Skeletal muscle satellite cell (primary cell): ENCODE measurements around the gene PUM1.
A peak's percentile ranks its signal among the peaks of the same experiment; 100 is the strongest.
"Not testable (repeated sequence)": the region's sequence is repeated elsewhere in the genome, so short reads cannot be mapped to it uniquely, and the experiment has no call there.

Source experiments
- H3K27me3 ChIP-seq: 2 replicates; pipeline ENCODE4 v1.7.0; 2013; ENCODE audit warnings: low read length; ENCODE audit not compliant: control insufficient read depth, insufficient read depth
- H3K36me3 ChIP-seq: 2 replicates; pipeline ENCODE4 v1.7.0; 2013; ENCODE audit warnings: mild to moderate bottlenecking, control low read depth, low read length; ENCODE audit not compliant: insufficient read depth
- H3K4me1 ChIP-seq: 2 replicates; pipeline ENCODE4 v1.7.0; 2013; ENCODE audit warnings: low read length; ENCODE audit not compliant: control insufficient read depth, insufficient read depth
- H3K4me2 ChIP-seq: 2 replicates; pipeline ENCODE4 v1.7.0; 2013; ENCODE audit warnings: mild to moderate bottlenecking, low read length
- H3K4me3 ChIP-seq: 2 replicates; pipeline ENCODE4 v1.7.0; 2013; ENCODE audit warnings: low read length
- H3K9ac ChIP-seq: 2 replicates; pipeline ENCODE4 v1.7.0; 2013; ENCODE audit warnings: mild to moderate bottlenecking, low read depth, low read length, moderate library complexity
- H3K9me3 ChIP-seq: replicated peaks from 2 replicates; pipeline ENCODE4 v1.7.0; 2013; ENCODE audit warnings: mild to moderate bottlenecking, control low read depth, low read length

PUM1 gene

DNA sequence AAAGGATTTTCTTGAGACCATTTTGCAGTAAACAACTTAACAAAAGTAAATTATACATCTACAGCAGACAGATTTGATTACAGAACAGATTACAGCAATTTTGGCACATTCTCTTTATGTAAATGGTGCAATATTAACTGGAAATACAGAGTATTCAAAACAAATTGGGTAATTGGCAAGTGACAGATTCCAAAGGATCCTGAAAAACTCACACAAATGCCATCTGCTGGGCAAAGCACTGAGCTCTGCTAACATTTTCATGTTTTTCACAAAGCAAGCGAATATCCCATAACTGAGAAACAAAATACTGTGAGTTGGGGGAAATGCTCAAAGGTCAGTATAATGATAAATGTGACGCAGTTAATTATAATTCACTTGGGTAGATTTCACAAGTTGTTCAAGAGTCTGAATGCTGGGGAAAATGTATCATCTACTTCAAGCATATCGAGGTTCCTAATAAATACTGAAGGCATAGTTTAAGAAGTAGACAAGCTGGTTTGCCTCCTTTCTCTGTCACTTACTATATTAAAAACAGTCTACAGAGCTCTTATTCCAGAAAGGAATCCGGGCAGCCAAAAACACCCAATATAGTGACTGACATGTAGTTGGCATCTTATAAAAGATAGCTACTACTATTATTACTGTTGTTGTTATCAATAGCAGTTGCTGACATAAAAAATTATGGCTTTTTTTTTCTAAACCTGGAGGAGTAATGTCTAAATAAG is 81.2 kb downstream of the PUM1 start:
- peaks cover 54% of the 10 kb centered on the region for H3K4me1 ChIP-seq
- H3K9me3 ChIP-seq: no peaks in the 10 kb centered on the region
- H3K27me3 ChIP-seq: no peaks in the 10 kb centered on the region
- no peak overlapping the region for H3K4me3 ChIP-seq
- H3K9ac ChIP-seq: no peak overlapping the region
- H3K36me3 ChIP-seq: peaks cover 25% of the 10 kb centered on the region
- H3K4me2 ChIP-seq: no peak overlapping the region

DNA sequence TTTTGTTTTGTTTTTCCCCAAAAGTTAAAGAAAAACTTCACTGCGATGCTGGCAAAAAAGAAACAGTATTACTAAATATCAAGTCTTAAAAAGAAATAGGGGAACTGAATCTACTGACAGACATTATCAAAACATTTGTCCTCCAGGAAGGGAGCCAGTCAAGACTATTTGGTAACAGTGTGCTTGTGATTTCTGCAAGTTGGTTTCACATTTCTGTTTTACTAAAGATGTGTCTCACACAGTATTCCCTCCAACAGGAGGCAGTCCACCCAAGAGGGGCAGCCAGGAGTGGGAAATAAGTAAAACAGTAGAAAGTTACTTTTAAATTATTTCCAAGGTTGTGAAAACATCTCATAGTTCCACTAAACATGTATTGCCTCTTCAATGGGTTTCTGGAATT is 82.6 kb downstream of the PUM1 start:
- H3K9me3 ChIP-seq: no peaks in the 10 kb centered on the region
- no peak overlapping the region for H3K9ac ChIP-seq
- peak overlapping the region; percentile 17 for H3K4me2 ChIP-seq
- H3K36me3 ChIP-seq: peaks cover 30% of the 10 kb centered on the region
- H3K4me1 ChIP-seq: peaks cover 44% of the 10 kb centered on the region
- H3K4me3 ChIP-seq: no peak overlapping the region
- H3K27me3 ChIP-seq: no peaks in the 10 kb centered on the region

DNA sequence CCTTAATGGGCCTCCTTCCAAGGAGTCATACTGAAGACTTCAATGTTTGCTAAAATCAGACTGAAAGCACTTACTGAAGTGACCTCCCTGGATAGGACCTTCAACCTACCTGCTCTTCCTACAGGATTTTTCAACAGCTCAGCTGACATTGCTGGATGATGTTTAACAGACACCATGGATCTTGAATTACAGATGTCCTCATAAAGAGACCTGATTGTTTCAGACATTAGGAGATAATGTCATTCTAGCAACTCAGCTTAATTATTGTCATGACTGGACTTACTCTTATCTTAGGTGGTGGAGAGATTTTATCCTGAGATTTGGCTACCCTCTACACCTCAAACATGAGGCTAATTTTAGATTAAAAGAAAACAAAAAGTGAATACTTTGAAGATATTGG is 83.1 kb downstream of the PUM1 start:
- H3K4me1 ChIP-seq: peaks cover 39% of the 10 kb centered on the region
- no peaks in the 10 kb centered on the region for H3K27me3 ChIP-seq
- H3K4me3 ChIP-seq: no peak overlapping the region
- H3K36me3 ChIP-seq: peaks cover 34% of the 10 kb centered on the region
- no peaks in the 10 kb centered on the region for H3K9me3 ChIP-seq
- no peak overlapping the region for H3K9ac ChIP-seq
- peak overlapping the region; percentile 17 for H3K4me2 ChIP-seq

DNA sequence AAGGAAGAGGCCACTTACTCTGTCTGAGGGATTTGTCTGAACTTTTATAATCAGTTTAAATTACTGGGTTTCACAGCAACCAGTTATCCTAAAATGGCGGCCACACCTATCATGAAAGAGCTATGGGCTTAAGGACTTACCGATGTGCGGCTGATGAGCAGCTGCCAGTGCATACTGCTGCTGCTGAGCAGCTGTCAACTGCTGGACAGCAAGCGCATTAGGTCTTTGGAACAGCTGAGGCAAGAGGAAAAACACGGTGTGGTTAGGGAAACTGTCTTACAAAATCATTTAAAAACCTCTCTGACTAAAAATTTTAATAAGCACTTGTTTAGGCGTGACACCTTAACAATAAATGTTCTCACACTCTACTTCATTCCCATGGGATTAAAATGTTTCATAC is 84.3 kb downstream of the PUM1 start:
- Histone ChIP-seq H3K4me2 (no peak overlapping the region), H3K9ac (no peak overlapping the region), H3K9me3 (no peaks in the 10 kb centered on the region), H3K4me3 (no peak overlapping the region), H3K4me1 (peaks cover 45% of the 10 kb centered on the region), H3K36me3 (peaks cover 38% of the 10 kb centered on the region), H3K27me3 (no peaks in the 10 kb centered on the region)

DNA sequence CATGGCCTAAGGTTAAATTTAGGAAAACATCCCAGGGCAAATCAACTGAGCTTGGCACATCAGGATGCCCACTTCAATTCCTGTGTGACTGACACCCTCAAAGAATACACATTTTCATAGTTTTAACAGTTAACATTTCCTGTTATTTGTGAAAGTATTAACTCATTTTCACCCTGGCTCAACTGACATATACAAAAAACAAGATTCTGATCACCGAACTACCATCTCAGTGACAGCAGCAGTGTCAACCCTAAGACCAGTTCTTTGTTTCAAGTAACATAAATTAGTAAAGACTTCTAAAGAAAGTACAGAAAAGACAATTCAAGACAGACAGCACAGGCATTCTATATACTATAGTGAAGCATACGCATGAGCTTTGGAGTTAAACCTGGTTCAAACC is 88.0 kb downstream of the PUM1 start:
- no peaks in the 10 kb centered on the region for H3K27me3 ChIP-seq
- peaks cover 27% of the 10 kb centered on the region for H3K4me1 ChIP-seq
- peaks cover 58% of the 10 kb centered on the region for H3K36me3 ChIP-seq
- H3K4me2 ChIP-seq: no peak overlapping the region
- no peak overlapping the region for H3K9ac ChIP-seq
- no peaks in the 10 kb centered on the region for H3K9me3 ChIP-seq
- no peak overlapping the region for H3K4me3 ChIP-seq

DNA sequence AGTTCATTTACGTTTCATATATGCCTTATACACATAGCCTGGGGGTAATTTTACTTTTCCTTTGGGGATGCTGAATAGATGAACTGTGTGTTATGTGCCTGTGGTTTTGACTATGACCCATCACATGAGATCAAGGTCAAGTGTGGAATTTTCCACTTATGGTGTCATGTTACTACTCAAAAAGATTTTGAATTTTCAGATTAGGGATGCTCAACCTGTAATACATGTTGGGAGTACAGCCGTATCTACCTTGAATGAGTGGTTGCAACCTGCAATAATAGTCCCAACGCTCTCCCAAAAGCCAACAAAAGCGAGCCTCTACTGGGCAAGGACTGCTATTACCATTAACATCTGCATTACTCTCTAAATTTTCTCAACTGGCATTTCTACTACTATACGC is 88.4 kb downstream of the PUM1 start:
- H3K4me2 ChIP-seq: peak overlapping the region; percentile 31
- peaks cover 58% of the 10 kb centered on the region for H3K36me3 ChIP-seq
- no peaks in the 10 kb centered on the region for H3K27me3 ChIP-seq

DNA sequence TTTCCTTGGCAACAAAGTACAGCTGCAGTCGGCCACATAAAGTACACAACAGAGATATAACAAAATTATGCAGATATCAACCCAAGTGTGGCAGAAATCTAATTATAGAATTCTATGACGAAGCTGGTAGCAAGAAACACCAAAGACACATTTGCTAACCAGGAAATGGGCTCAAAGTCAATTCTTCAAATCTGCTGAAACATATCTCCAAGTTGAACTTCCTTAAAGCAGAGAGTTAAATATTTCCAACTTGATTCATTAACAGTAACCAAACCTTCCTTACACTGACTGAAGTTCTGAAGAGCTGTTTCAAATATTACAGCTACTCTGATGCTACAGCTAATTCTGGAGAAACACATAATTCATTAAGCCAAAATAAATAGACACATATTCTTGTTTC is 89.4 kb downstream of the PUM1 start:
- peak overlapping the region; percentile 17 for H3K4me2 ChIP-seq
- H3K4me1 ChIP-seq: peaks cover 20% of the 10 kb centered on the region
- no peak overlapping the region for H3K4me3 ChIP-seq
- no peaks in the 10 kb centered on the region for H3K9me3 ChIP-seq
- H3K9ac ChIP-seq: no peak overlapping the region
- peaks cover 59% of the 10 kb centered on the region for H3K36me3 ChIP-seq
- H3K27me3 ChIP-seq: no peaks in the 10 kb centered on the region

More for the DNA sequence above, 88.4 kb downstream of the PUM1 start:
- H3K4me1 ChIP-seq: peaks cover 23% of the 10 kb centered on the region
- no peak overlapping the region for H3K9ac ChIP-seq
- no peak overlapping the region for H3K4me3 ChIP-seq
- no peaks in the 10 kb centered on the region for H3K9me3 ChIP-seq

DNA sequence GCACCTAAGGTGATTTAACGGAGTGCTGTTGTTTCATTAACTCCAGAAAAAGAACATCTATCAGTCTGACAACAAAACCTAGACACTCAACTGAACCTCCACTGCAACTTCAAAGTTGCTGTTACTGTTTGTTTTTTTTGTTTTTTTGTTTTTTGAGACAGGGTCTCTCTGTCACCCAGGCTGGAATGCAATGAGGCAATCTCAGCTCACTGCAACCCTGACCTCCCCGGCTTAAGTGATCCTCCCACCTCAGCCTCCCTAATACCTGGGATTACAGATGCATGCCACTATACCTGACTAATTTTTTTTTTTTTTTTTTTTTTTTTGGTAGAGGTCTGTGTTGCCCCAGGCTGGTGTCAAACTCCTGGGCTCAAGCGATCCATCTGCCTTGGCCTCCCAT is 90.3 kb downstream of the PUM1 start:
- no peak overlapping the region for H3K4me3 ChIP-seq
- no peak overlapping the region for H3K4me2 ChIP-seq
- no peaks in the 10 kb centered on the region for H3K9me3 ChIP-seq
- peaks cover 59% of the 10 kb centered on the region for H3K36me3 ChIP-seq
- no peak overlapping the region for H3K9ac ChIP-seq
- H3K4me1 ChIP-seq: peaks cover 16% of the 10 kb centered on the region
- H3K27me3 ChIP-seq: no peaks in the 10 kb centered on the region

DNA sequence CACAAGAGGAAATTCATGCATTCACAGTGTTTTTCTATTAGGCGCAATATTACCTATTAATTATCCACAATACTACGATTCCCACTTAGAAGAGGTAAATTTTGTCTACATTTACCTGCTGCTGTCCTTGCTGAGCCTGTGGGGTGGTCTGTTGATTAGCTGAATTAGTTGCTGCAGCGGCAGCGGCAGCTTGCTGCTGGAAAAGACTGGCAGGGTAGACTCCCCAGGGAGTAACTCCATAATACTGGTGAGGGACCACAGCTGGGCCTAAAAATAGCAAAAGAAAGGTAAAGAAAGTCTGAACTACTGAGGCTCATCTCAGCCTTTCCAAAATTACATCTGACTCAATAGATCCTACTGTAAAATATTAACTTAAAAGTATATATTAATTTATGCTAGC is 91.0 kb downstream of the PUM1 start:
- Histone ChIP-seq H3K4me1 (peaks cover 16% of the 10 kb centered on the region), H3K9me3 (no peaks in the 10 kb centered on the region), H3K36me3 (peaks cover 59% of the 10 kb centered on the region), H3K27me3 (no peaks in the 10 kb centered on the region), H3K4me2 (no peak overlapping the region), H3K9ac (no peak overlapping the region), H3K4me3 (no peak overlapping the region)

DNA sequence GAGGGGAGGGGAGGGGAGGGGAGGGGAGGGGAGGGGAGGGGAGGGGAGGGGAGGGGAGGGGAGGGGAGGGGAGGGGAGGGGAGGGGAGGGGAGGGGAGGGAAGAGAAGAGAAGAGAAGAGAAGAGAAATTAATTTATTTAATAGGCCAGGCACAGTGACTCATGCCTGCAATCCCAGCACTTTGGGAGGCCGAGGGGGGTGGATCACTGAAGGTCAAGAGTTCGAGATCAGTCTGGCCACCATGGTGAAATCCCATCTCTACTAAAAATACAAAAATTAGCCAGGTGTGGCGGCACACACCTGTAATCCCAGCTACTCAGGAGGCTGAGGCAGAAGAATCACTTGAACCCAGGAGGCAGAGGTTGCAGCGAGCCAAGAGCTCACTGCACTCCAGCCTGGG is 93.2 kb downstream of the PUM1 start:
- H3K4me2 ChIP-seq, H3K4me3 ChIP-seq, H3K9me3 ChIP-seq, H3K9ac ChIP-seq, H3K27me3 ChIP-seq: not testable (repeated sequence)
- H3K4me1 ChIP-seq: peaks cover 30% of the 10 kb centered on the region
- H3K36me3 ChIP-seq: peaks cover 59% of the 10 kb centered on the region

DNA sequence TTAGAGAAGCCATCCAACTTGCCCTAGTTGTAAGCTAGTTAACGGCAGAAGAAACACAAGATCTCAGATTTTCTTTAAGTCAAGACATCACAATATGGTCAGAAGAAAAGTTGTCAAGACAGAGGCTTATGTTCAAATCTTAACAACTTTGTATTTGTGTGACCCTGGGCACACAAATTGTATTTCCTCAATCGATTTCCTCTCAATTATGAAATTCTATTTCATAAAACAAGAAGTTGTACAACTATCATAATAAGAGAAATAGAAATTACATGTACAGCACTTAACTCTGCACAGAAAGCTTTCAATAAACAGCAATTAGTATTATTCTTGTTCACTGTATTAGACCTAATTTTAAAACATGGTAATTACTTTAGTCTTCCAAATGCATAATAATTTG is 94.0 kb downstream of the PUM1 start:
- Histone ChIP-seq H3K4me3 (no peak overlapping the region), H3K4me2 (no peak overlapping the region), H3K36me3 (peaks cover 62% of the 10 kb centered on the region), H3K27me3 (no peaks in the 10 kb centered on the region), H3K9ac (no peak overlapping the region), H3K4me1 (peaks cover 30% of the 10 kb centered on the region), H3K9me3 (no peaks in the 10 kb centered on the region)

DNA sequence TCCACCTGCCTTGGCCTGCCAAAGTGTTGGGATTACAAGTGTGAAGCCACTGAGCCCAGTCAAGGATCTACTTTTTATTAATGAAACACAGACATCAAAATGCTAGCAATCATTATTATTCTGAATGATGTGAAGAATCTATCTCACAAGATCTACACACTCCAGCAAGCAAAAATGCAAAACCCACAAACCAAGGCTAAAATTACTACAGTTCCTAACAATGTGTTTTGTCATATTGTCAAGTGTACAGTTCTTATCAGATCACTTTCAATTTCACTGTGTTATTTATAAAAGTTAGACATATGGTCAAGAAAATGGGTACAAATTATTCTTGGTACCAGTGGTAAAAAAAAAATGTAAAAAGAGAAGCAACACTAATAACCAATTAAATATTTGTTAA is 95.6 kb downstream of the PUM1 start:
- Histone ChIP-seq H3K4me1 (peaks cover 29% of the 10 kb centered on the region), H3K9me3 (no peaks in the 10 kb centered on the region), H3K27me3 (no peaks in the 10 kb centered on the region), H3K9ac (no peak overlapping the region), H3K4me2 (no peak overlapping the region), H3K4me3 (no peak overlapping the region), H3K36me3 (peaks cover 74% of the 10 kb centered on the region)
